22Rv1 (cell line): ENCODE measurements around the gene GPC1.

ENCODE experiments used
- H3K27ac ChIP-seq: fragments of 450-650 bp; 2 replicates; pipeline ENCODE4 v1.5.1; 2017
- ZFX ChIP-seq: fragments of 450-650 bp; IDR thresholded peaks from 2 replicates; pipeline ENCODE4 v1.6.1; 2017; ENCODE audit warnings: antibody characterized with exemption, borderline replicate concordance
- TF ChIP-seq, protein P1 (sequence below): fragments of 450-650 bp; IDR thresholded peaks from 2 replicates; pipeline ENCODE4 v1.5.1; 2017; ENCODE audit warnings: mild to moderate bottlenecking

Gene GPC1

DNA sequence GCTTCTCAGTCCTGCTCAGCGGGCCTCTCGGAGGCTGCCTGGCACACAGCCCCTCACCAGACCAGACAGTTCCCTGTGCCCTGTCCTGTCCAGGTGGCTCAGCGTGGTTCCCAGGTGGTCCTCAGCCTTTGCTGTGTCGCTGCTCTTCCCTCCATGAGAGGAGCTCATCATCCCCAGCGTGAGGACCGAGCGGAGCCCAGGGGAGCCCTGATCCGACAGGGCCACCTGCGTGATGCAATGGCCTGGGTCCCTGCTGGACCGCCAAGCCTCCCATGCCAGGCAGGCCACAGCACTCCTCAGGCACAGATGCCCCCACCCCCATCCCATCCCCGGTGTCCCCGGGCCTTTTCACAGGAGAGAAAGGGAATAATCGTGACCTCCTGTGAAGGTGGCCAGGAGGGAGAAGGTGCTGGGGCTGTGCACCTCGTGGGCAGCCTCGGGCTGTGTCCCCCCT, 4.3 kb downstream of the GPC1 start:
- TF ChIP-seq ZFX, result no peak
- TF ChIP-seq, protein P1, sequence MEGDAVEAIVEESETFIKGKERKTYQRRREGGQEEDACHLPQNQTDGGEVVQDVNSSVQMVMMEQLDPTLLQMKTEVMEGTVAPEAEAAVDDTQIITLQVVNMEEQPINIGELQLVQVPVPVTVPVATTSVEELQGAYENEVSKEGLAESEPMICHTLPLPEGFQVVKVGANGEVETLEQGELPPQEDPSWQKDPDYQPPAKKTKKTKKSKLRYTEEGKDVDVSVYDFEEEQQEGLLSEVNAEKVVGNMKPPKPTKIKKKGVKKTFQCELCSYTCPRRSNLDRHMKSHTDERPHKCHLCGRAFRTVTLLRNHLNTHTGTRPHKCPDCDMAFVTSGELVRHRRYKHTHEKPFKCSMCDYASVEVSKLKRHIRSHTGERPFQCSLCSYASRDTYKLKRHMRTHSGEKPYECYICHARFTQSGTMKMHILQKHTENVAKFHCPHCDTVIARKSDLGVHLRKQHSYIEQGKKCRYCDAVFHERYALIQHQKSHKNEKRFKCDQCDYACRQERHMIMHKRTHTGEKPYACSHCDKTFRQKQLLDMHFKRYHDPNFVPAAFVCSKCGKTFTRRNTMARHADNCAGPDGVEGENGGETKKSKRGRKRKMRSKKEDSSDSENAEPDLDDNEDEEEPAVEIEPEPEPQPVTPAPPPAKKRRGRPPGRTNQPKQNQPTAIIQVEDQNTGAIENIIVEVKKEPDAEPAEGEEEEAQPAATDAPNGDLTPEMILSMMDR, result no peak
- no peak overlapping the region for H3K27ac ChIP-seq

DNA sequence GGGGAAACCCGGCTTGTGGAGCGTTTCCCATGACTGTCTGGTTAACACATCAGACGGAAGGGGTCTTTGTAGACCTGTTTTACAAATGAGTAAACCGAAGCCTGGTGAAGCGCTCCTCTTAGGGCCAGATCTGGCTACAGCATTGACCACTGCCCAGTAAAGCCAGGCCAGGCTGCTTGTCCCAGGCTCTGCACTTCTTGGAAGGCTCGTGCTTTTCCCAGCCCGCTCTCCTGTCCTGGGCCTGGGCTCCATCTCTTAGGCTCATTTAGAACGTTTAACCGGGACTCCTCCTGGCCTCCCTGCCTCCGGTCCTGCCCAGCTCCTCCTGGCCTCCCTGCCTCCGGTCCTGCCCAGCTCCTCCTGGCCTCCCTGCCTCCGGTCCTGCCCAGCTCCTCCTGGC, 4.8 kb downstream of the GPC1 start:
- H3K27ac ChIP-seq, result no peak overlapping the region
- TF ChIP-seq, protein P1, result no peak
- TF ChIP-seq ZFX, result no peak

DNA sequence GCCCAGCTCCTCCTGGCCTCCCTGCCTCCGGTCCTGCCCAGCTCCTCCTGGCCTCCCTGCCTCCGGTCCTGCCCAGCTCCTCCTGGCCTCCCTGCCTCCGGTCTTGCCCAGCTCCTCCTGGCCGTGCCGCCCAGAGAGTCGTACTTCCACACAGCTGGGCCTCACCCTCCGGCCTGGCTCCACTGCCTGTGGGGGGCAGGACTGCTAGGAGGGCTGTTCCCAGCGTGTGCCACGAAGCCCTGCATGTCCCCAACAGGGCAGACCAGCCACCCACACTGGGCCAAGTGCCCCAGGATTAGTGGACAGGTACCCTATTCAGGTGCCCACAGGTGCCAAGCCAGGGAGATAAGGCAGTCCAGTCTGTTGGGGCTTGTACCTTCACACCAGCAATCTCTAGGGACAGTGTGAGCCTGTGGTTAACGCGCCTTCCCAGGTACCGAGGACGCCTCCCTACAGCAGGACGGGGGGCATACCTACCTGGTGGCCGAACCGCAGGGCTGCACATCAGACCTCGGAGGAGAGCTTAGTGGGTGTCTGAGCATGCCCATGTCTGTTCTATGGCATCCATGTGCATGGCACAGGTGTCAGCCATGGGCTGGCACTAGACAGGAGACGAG, 5.3 kb downstream of the GPC1 start:
- no peak for TF ChIP-seq ZFX
- TF ChIP-seq, protein P1, result no peak
- no peak overlapping the region for H3K27ac ChIP-seq

DNA sequence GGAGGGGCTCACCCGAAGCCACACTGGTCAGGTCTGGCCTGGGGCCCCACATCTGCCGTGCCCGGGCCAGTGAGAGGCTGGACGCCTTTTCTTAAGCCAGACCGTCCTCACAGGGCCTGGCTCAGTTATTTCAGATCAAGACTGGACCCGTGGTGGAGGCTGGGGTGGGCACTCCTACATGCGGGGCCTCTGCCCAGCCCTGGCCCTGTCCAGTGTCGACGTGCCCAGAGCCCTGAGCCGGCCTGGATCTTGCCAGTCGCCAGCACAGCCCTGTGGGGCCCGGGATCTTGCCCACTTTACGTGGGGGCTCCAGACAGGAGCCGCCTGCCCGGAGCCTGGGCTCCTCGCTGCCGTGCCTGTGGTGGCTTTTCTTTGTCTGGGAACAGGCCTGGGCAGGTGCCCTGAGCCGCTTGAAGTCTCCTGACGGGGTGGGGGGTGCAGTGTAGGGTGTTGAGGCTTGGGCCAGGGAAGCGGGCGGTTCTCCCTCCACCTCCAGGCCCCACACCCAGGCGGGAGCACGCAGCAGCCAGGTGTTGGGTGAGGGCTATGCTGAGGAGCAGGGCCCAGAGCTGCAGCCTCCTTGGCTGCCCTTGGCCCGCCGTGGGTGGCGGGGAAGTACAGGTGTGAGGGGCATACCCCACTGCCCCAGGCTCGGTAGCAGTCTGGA, 6.0 kb downstream of the GPC1 start:
- no peak overlapping the region for H3K27ac ChIP-seq
- TF ChIP-seq, protein P1, result no peak
- no peak for TF ChIP-seq ZFX

DNA sequence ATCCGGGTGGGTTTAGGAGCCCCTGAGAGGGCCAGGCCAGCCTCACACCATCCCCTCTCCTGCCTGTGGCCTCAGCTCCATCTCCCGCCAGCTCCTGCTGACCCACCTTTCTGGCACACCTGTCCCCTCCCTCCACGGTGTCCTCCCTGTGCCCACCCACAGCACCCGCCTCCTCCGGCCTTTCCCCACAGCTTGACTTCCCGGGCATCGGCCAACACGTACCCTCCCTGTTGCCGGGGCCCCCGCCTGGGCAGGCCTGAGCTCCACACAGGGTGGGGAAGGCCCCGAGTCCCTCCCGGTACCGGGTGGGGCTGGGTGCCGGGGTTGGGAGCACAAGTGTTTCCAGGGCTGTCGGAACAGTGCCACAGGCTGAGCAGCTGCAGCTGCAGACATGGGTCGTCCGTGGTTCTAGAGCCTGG, 6.5 kb downstream of the GPC1 start:
- no peak overlapping the region for H3K27ac ChIP-seq
- TF ChIP-seq, protein P1, result no peak
- no peak for TF ChIP-seq ZFX

DNA sequence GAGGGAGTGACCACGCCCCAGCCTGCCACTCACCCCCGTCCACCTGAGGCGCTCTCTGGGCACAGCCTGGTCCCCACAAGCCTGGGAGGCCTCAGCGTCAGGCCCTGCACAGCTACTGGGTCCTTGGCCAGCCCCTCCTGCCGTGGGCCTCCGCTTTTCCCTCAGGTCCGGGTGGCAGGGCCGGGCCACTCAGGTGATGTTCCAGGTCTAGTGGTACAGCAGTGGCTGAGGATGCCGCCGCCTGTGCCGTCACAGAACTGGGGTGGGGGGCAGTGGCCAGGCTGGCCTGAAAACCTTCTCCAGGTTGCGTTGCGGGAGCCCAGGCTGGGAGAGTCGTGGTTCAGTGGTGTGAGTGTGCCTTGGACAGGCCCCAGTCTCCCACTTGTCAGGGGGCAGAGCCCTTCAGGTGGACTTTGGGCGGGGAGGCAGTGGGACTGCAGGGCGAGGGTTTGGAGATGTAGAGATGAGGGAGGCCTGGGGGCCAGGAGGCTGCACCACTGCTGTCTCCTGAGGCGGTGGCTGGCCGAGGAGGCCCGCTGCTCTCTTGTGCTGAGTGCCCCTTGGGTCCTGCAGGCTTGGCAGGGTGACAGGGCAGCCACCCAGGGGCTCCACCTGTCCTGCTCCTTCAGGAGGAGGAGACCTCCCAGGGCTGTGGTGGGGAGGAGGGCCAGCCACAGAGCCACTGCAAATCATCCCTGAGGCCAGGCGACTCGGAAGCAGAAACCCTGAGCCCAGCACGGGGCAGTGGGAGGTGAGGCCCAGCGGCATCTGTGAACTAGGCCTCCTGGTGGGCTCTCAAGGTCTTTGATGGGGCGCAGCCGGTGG, 7.6 kb downstream of the GPC1 start:
- H3K27ac ChIP-seq, result no peak overlapping the region
- TF ChIP-seq, protein P1, result no peak
- TF ChIP-seq ZFX, result no peak

DNA sequence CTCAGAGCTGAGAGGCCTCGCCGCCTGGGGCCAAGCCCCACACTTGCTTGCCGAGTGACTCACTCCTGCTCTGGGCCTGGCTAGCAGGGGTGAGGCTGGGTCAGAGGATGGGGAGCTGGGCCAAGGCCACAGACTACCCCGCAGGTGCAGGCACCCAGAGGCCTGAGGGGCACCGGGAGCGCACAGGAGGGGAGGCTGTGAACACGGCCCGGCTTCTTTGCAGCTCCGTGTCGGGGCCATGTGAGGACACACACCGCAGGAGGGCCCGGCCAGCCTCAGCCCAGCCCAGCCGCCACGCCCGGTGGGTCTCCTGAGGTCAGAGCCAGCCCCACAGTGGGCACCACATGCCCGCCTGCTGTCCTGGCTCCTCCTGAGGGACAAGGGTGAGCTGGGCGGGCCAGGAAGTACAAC, 8.4 kb downstream of the GPC1 start:
- no peak for TF ChIP-seq ZFX
- TF ChIP-seq, protein P1, result no peak
- H3K27ac ChIP-seq, result no peak overlapping the region
